Osteoblast (primary cell): Measurements from ENCODE around the gene CLEC3A. TPM values are rescaled to one million over a fixed set of nuclear protein-coding genes. Genes with fewer than 3 reads are reported as not detected.

Experiments used
- DNase-seq: peaks from one replicate; pipeline ENCODE4 v3.0.0; 2011; ENCODE audit warnings: low spot score, mixed read lengths; ENCODE audit not compliant: insufficient read length; ENCODE audit errors: missing footprints
- H2AFZ ChIP-seq: 2 replicates; pipeline ENCODE4 v1.6.0; 2011; ENCODE audit warnings: mild to moderate bottlenecking, low read length
- H3K27ac ChIP-seq: 2 replicates; pipeline ENCODE4 v1.5.1; 2011; ENCODE audit warnings: mild to moderate bottlenecking, low read depth, low read length, moderate library complexity
- H3K27me3 ChIP-seq: 2 replicates; pipeline ENCODE4 v1.6.0; 2012; ENCODE audit warnings: mild to moderate bottlenecking, control low read depth, inconsistent platforms, low read length, moderate library complexity; ENCODE audit not compliant: insufficient read depth
- H3K36me3 ChIP-seq: 2 replicates; pipeline ENCODE4 v1.5.1; 2011; ENCODE audit warnings: mild to moderate bottlenecking, low read length, control low read depth, moderate library complexity; ENCODE audit not compliant: insufficient read depth
- H3K4me1 ChIP-seq: 2 replicates; pipeline ENCODE4 v1.5.1; 2011; ENCODE audit warnings: mild to moderate bottlenecking, low read length, control low read depth, moderate library complexity; ENCODE audit not compliant: insufficient read depth
- H3K4me2 ChIP-seq: 2 replicates; pipeline ENCODE4 v1.6.0; 2011; ENCODE audit warnings: mild to moderate bottlenecking, low read length; ENCODE audit not compliant: insufficient read depth
- H3K4me3 ChIP-seq: fragments of 200-600 bp; sonication (generic); 3 replicates; pipeline ENCODE4 v1.5.1; 2012; ENCODE audit warnings: mild to moderate bottlenecking, low read length, inconsistent platforms; ENCODE audit not compliant: insufficient read depth
- H3K79me2 ChIP-seq: 2 replicates; pipeline ENCODE4 v1.6.0; 2012; ENCODE audit warnings: mild to moderate bottlenecking, low read length, control low read depth, inconsistent platforms; ENCODE audit not compliant: insufficient read depth
- H3K9me3 ChIP-seq: 2 replicates; pipeline ENCODE4 v1.5.1; 2011; ENCODE audit warnings: low read depth, low read length, control low read depth
- H4K20me1 ChIP-seq: 2 replicates; pipeline ENCODE4 v1.6.0; 2012; ENCODE audit warnings: mild to moderate bottlenecking, low read length, control low read depth; ENCODE audit not compliant: insufficient read depth
- CTCF ChIP-seq: IDR thresholded peaks from 2 replicates; pipeline ENCODE4 v1.5.1; 2011; ENCODE audit warnings: mild to moderate bottlenecking, low read depth, low read length, moderate library complexity; ENCODE audit errors: extremely low read depth
- total RNA-seq: library from RNA; depleted of rRNA; stranded (reverse); fragments of >200 nt; gene quantifications from 2 replicates; pipeline ENCODE4 v1.2.3, GENCODE V29; 2012

The CLEC3A gene
- not detected in 2 replicates for total RNA-seq

- DNase-seq, result no peak
- no peaks in the 10 kb centered on the region for H3K27me3 ChIP-seq
- no peaks in the 10 kb centered on the region for H3K79me2 ChIP-seq
- H3K4me3 ChIP-seq, result no peak within 1 kb of the TSS
- no peak for TF ChIP-seq CTCF
- no peaks in the 10 kb centered on the region for H4K20me1 ChIP-seq
- H3K27ac ChIP-seq, result no peak within 1 kb of the TSS
- no peaks in the 10 kb centered on the region for H3K36me3 ChIP-seq
- no peak within 1 kb of the TSS for H3K4me2 ChIP-seq
- no peaks in the 10 kb centered on the region for H3K9me3 ChIP-seq
- H2AFZ ChIP-seq, result no peak within 1 kb of the TSS
- H3K4me1 ChIP-seq, result no peaks in the 10 kb centered on the region
Measured at GRCh38 chr16:78022347-78023060, at the start of gene CLEC3A. CLEC3A (plus strand) TSS chr16:78022548; CDS start chr16:78022627, 79 bp downstream.

GRCh38 chr16:77974883-77975282 lies 47.5 kb upstream of the CLEC3A start:
- TF ChIP-seq CTCF, result no peak
- Histone ChIP-seq H3K79me2 (no peaks in the 10 kb centered on the region), H3K4me3 (no peak overlapping the region), H2AFZ (no peak overlapping the region), H3K9me3 (no peaks in the 10 kb centered on the region), H4K20me1 (no peaks in the 10 kb centered on the region), H3K36me3 (no peaks in the 10 kb centered on the region), H3K4me1 (no peaks in the 10 kb centered on the region), H3K27me3 (no peaks in the 10 kb centered on the region), H3K27ac (no peak overlapping the region), H3K4me2 (no peak overlapping the region)
- no peak for DNase-seq

GRCh38 chr16:77975942-77976341 lies 46.4 kb upstream of the CLEC3A start:
- DNase-seq, result no peak
- Histone ChIP-seq H3K4me2 (no peak overlapping the region), H3K9me3 (no peaks in the 10 kb centered on the region), H3K36me3 (no peaks in the 10 kb centered on the region), H2AFZ (no peak overlapping the region), H3K27ac (no peak overlapping the region), H3K4me3 (no peak overlapping the region), H3K27me3 (no peaks in the 10 kb centered on the region), H3K4me1 (no peaks in the 10 kb centered on the region), H4K20me1 (no peaks in the 10 kb centered on the region), H3K79me2 (no peaks in the 10 kb centered on the region)
- TF ChIP-seq CTCF, result no peak

GRCh38 chr16:77977339-77977738 lies 45.0 kb upstream of the CLEC3A start:
- no peak overlapping the region for H3K4me3 ChIP-seq
- no peaks in the 10 kb centered on the region for H3K79me2 ChIP-seq
- H3K4me1 ChIP-seq, result no peaks in the 10 kb centered on the region
- no peak overlapping the region for H2AFZ ChIP-seq
- no peak overlapping the region for H3K4me2 ChIP-seq
- DNase-seq, result no peak
- TF ChIP-seq CTCF, result no peak
- H3K27ac ChIP-seq, result no peak overlapping the region
- no peaks in the 10 kb centered on the region for H3K36me3 ChIP-seq
- H3K27me3 ChIP-seq, result no peaks in the 10 kb centered on the region
- no peaks in the 10 kb centered on the region for H3K9me3 ChIP-seq
- no peaks in the 10 kb centered on the region for H4K20me1 ChIP-seq
